ENCODE results near the gene TMEM94. TPM values are rescaled to one million over a fixed set of nuclear protein-coding genes. Genes with fewer than 3 reads are reported as not detected.

TMEM94 gene
- total and polyA plus RNA-seq, 2 of the 4 experiments (the other 2 are of a cell fraction): 8.4 to 64.7 TPM

- Histone ChIP-seq H3K4me3 (ENCODE audit: insufficient read depth, low read depth, low read length) (no peak overlapping the region), H3K9me3 (ENCODE audit: control insufficient read depth, insufficient read depth, low read length) (no peaks in the 10 kb centered on the region), H3K4me1 (ENCODE audit: control insufficient read depth, insufficient read depth, low read length) (peaks cover 5% of the 10 kb centered on the region), H3K4me2 (ENCODE audit: low read depth, low read length) (no peak overlapping the region), H3K36me3 (ENCODE audit: control insufficient read depth, insufficient read depth, low read length) (peaks cover 36% of the 10 kb centered on the region), H4K8ac (ENCODE audit: low read depth in 2 of 2, low read length in 2 of 2) (no peak overlapping the region), H3K9me1 (ENCODE audit: insufficient read depth, low read length) (no peaks in the 10 kb centered on the region), H3K18ac (ENCODE audit: low read depth, low read length) (no peak overlapping the region), H3K9ac (ENCODE audit: low read depth, low read length) (no peak overlapping the region), H2AFZ (replicated peaks; ENCODE audit: low read length, poor library complexity) (no peak overlapping the region), H3K23ac (ENCODE audit: low read depth, low read length) (no peak overlapping the region), H2BK20ac (ENCODE audit: low read depth, low read length) (no peak overlapping the region), H4K20me1 (ENCODE audit: insufficient read depth, low read length) (peaks cover 16% of the 10 kb centered on the region), H3K56ac (ENCODE audit: extremely low read depth, insufficient read depth, low read length) (no peak overlapping the region), H2BK5ac (ENCODE audit: low read depth, low read length, poor library complexity, severe bottlenecking) (no peak overlapping the region), H2AK5ac (ENCODE audit: low read depth, low read length) (no peak overlapping the region), H4K91ac (ENCODE audit: insufficient read depth, low read depth, low read length) (no peak overlapping the region), H3K79me1 (ENCODE audit: low read depth in 1 of 2, low read length in 2 of 2) (peaks cover 6 to 24% of the 10 kb centered on the region in 2 experiments), H3K27me3 (ENCODE audit: control insufficient read depth, insufficient read depth, low read length) (no peaks in the 10 kb centered on the region), H4K5ac (ENCODE audit: low read depth, low read length) (no peak overlapping the region), H2AK9ac (replicated peaks; ENCODE audit: low read depth, low read length, poor library complexity) (no peak overlapping the region), H3K27ac (ENCODE audit: insufficient read depth, low read length) (no peak overlapping the region), H3K14ac (replicated peaks; ENCODE audit: low read depth, low read length) (no peak overlapping the region), H2BK15ac (ENCODE audit: low read depth, low read length) (no peak overlapping the region), H2BK120ac (ENCODE audit: low read depth, low read length) (no peak overlapping the region), H3K4ac (ENCODE audit: low read depth, low read length) (no peak overlapping the region)
- WGBS, 2 experiments (ENCODE audit: extremely low coverage in 2 of 2, insufficient read length in 1 of 2): 90% methylated on average over 12 of the region's 15 CpGs; no CpG with 5 or more reads in 1 of the 2 experiments
- TF ChIP-seq, protein P1, sequence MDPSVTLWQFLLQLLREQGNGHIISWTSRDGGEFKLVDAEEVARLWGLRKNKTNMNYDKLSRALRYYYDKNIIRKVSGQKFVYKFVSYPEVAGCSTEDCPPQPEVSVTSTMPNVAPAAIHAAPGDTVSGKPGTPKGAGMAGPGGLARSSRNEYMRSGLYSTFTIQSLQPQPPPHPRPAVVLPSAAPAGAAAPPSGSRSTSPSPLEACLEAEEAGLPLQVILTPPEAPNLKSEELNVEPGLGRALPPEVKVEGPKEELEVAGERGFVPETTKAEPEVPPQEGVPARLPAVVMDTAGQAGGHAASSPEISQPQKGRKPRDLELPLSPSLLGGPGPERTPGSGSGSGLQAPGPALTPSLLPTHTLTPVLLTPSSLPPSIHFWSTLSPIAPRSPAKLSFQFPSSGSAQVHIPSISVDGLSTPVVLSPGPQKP (IDR thresholded peaks at IDR 0.05; ENCODE audit: borderline replicate concordance, low read depth, low read length): no peak
- no peak for TF ChIP-seq SMC3 (IDR thresholded peaks at IDR 0.05; ENCODE audit: low read depth, low read length)
- no peak for TF ChIP-seq MAZ (IDR thresholded peaks at IDR 0.05; ENCODE audit: borderline replicate concordance, low read depth, low read length)
- no peak for TF ChIP-seq RCOR1 (IDR thresholded peaks at IDR 0.05; ENCODE audit: insufficient replicate concordance, low read length)
- no peak for TF ChIP-seq CHD1 (IDR thresholded peaks at IDR 0.05; ENCODE audit: low read depth, low read length)
- no peak for TF ChIP-seq RFX5 (IDR thresholded peaks at IDR 0.05; ENCODE audit: low read depth, low read length)
- TF ChIP-seq NFE2L2 (IDR thresholded peaks at IDR 0.05; ENCODE audit: low read depth, low read length): no peak
- TF ChIP-seq POLR2A (IDR thresholded peaks at IDR 0.05; ENCODE audit: low read depth, low read length): no peak
- TF ChIP-seq, protein P2, sequence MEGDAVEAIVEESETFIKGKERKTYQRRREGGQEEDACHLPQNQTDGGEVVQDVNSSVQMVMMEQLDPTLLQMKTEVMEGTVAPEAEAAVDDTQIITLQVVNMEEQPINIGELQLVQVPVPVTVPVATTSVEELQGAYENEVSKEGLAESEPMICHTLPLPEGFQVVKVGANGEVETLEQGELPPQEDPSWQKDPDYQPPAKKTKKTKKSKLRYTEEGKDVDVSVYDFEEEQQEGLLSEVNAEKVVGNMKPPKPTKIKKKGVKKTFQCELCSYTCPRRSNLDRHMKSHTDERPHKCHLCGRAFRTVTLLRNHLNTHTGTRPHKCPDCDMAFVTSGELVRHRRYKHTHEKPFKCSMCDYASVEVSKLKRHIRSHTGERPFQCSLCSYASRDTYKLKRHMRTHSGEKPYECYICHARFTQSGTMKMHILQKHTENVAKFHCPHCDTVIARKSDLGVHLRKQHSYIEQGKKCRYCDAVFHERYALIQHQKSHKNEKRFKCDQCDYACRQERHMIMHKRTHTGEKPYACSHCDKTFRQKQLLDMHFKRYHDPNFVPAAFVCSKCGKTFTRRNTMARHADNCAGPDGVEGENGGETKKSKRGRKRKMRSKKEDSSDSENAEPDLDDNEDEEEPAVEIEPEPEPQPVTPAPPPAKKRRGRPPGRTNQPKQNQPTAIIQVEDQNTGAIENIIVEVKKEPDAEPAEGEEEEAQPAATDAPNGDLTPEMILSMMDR (conservative IDR thresholded peaks at IDR 0.05; ENCODE audit: low read depth, low read length): no peak
- dilution Hi-C loops (cut with HindIII; ENCODE audit: low sequenced_read_pairs, unreplicated experiment): no loop called here
- intact Hi-C loops (cut with micrococcal nuclease): no loop called here
- POLR2A ChIA-PET (ENCODE audit: unreplicated experiment): no interaction called here
- ATAC-seq (ENCODE audit: low read depth) (no peak), DNase-seq (no peak)
- in situ Hi-C loops (cut with MboI; ENCODE audit: low sequenced_read_pairs): no loop called here
- no TSS peak for BruUV-seq (replicated peaks)
- CTCF ChIA-PET: no interaction called here
Observed at GRCh38 chr17:75505640-75506039, 49.2 kb downstream of the TMEM94 start.

Data from IMR-90 (cell line).